Neuron (in vitro differentiated cells): ENCODE data around the gene EVPLL.
"Not testable (repeated sequence)": the region's sequence is repeated elsewhere in the genome, so short reads cannot be mapped to it uniquely, and the experiment has no call there.

Source experiments
- H2AFZ ChIP-seq: one replicate; pipeline ENCODE4 v1.6.1; 2013; ENCODE audit warnings: low read depth, mild to moderate bottlenecking, inconsistent platforms, low read length, moderate library complexity
- H3K27me3 ChIP-seq: one replicate; pipeline ENCODE4 v1.6.1; 2013; ENCODE audit warnings: low read length; ENCODE audit not compliant: insufficient read depth
- H3K36me3 ChIP-seq: one replicate; pipeline ENCODE4 v1.6.1; 2013; ENCODE audit warnings: low read length; ENCODE audit not compliant: insufficient read depth
- H3K4me1 ChIP-seq: one replicate; pipeline ENCODE4 v1.6.1; 2013; ENCODE audit warnings: low read length; ENCODE audit not compliant: insufficient read depth
- H3K4me3 ChIP-seq: 2 replicates; pipeline ENCODE4 v1.5.1; 2013; ENCODE audit warnings: mild to moderate bottlenecking, low read length, moderate library complexity
- H3K9me3 ChIP-seq: one replicate; pipeline ENCODE4 v1.6.1; 2013; ENCODE audit warnings: low read length

Gene EVPLL

GRCh38 chr17:18412001-18412538 lies 34.5 kb downstream of the EVPLL start:
- not testable (repeated sequence) for H2AFZ ChIP-seq, H3K4me3 ChIP-seq, H3K36me3 ChIP-seq, H3K9me3 ChIP-seq, H3K4me1 ChIP-seq, H3K27me3 ChIP-seq

DNA sequence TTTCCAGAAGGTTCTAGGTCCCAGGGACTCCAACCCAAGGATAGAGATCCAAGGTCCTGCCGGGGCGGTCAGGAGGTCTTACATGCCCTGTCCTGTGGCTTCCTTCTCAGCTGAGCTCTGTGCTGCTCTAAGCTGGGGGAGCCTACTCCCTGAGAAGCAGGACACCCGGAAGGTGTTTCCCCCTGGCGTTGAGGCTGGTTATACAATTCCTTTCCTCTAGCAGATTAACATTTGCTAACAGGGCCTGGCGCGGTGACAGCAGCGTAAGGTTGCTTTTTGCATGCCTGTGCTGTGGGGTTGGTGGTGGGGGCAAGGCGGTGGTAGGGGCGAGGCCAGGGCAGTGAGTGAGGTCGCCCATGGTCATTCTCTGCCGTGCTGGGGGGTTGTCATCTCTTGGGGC lies 43.9 kb downstream of the EVPLL start:
- H2AFZ ChIP-seq, H3K9me3 ChIP-seq, H3K4me1 ChIP-seq, H3K27me3 ChIP-seq, H3K36me3 ChIP-seq, H3K4me3 ChIP-seq: not testable (repeated sequence)

DNA sequence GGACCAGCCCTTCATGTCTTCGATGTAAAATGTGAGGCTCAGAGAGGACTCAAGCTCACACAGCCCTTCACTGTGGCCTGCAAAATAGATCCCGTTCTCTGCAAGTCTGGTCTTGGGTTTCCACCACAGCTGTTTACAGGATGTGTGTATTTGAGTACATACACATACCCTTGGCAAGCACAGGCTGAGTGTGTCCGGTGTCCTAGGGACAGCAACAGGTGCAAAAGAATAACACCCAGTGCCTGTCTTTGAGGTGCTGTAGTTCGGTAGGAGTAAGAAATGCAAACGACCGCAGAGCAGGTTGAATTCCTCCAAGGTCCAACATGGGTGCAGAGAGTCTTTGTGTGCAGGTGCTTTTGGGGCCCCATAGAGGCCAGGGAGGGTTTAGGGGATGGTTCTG lies 44.9 kb downstream of the EVPLL start:
- H3K36me3 ChIP-seq, H2AFZ ChIP-seq, H3K4me3 ChIP-seq, H3K4me1 ChIP-seq, H3K9me3 ChIP-seq, H3K27me3 ChIP-seq: not testable (repeated sequence)

DNA sequence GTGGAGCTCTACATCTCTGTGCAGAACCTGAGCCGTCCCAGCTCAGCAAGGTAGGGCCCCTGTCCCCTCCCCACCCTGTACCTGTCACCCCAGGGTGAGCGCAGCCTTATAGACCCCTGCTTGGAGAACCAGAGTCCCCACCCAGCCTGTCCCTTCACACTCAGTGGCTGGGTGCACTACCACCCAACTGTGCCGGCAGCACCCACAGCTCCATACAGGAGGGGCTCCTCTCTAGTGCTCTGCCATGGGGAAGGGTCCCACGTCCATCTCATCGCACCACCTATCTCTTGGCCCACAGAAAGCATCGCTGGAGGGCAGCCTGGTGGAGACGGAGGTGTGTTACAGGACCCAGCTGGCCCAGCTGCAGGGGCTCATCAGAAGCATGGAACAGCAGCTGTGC lies 45.4 kb downstream of the EVPLL start:
- not testable (repeated sequence) for H2AFZ ChIP-seq, H3K9me3 ChIP-seq, H3K4me1 ChIP-seq, H3K36me3 ChIP-seq, H3K4me3 ChIP-seq, H3K27me3 ChIP-seq

DNA sequence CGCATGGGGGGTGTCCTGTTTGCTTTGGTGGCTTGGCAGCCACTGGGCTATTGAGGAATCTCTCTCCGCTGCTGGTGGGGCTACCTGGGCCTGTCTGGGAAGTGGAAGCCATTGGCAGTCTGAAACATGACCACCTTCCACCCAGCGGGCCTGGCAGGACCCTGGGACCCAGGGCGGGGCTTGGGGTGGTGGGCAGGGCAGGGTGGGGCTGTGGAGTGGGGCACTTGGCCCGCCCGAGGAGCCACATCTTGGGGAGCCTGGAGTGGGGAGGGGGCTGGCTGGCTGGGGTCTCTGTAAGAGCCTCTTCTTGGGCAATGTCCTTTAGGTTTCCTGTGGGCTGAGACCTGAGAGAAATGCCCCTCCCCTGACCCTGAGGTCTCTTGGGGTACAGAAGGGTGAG lies 48.0 kb downstream of the EVPLL start:
- not testable (repeated sequence) for H3K4me1 ChIP-seq, H3K9me3 ChIP-seq

GRCh38 chr17:18426639-18427038 lies 49.1 kb downstream of the EVPLL start:
- H3K4me1 ChIP-seq, H3K36me3 ChIP-seq, H3K9me3 ChIP-seq: not testable (repeated sequence)

More for the DNA sequence above, 48.0 kb downstream of the EVPLL start:
- H3K4me3 ChIP-seq, H3K36me3 ChIP-seq, H2AFZ ChIP-seq, H3K27me3 ChIP-seq: not testable (repeated sequence)

GRCh38 chr17:18432206-18432605 lies 54.6 kb downstream of the EVPLL start:
- H3K4me1 ChIP-seq, H3K4me3 ChIP-seq, H3K36me3 ChIP-seq, H3K9me3 ChIP-seq, H3K27me3 ChIP-seq, H2AFZ ChIP-seq: not testable (repeated sequence)

More at GRCh38 chr17:18426639-18427038, 49.1 kb downstream of the EVPLL start:
- H2AFZ ChIP-seq, H3K4me3 ChIP-seq, H3K27me3 ChIP-seq: not testable (repeated sequence)
